Thyroid gland (tissue), 4 donors: Measurements from ENCODE around the gene ZFAND3. TPM values are rescaled to one million over a fixed set of nuclear protein-coding genes. Genes with fewer than 3 reads are reported as not detected.
A peak's percentile ranks its signal among the peaks of the same experiment; 100 is the strongest.

Source experiments
- DNase-seq, 2 donors: peaks; one replicate each; pipeline ENCODE4 v3.0.0-alpha.2; 2019
- H3K27ac ChIP-seq, 3 donors: fragments of 200-600 bp; sonication (generic); 1 replicate in 2 of 3; 2 replicates in 1 of 3; pipeline ENCODE4 v1.5.1; 2016 to 2019; ENCODE audit warnings: mild to moderate bottlenecking in 1 of 3, moderate library complexity in 1 of 3
- H3K27me3 ChIP-seq: fragments of 200-600 bp; sonication (generic); one replicate; pipeline ENCODE4 v1.5.1; 2019
- H3K36me3 ChIP-seq, 2 donors: fragments of 200-600 bp; sonication (generic); one replicate each; pipeline ENCODE4 v1.5.1; 2016 to 2019
- H3K4me1 ChIP-seq, 2 donors: fragments of 200-600 bp; sonication (generic); one replicate each; pipeline ENCODE4 v1.5.1; 2017 to 2019
- H3K4me3 ChIP-seq, 3 donors: fragments of 200-600 bp; sonication (generic); replicated peaks in 1 of 3; 1 replicate in 2 of 3; 2 replicates in 1 of 3; pipeline ENCODE4 v1.5.1; 2016; ENCODE audit warnings: mild to moderate bottlenecking in 1 of 3
- H3K9me3 ChIP-seq: fragments of 200-600 bp; sonication (generic); one replicate; pipeline ENCODE4 v1.5.1; 2017
- POLR2A ChIP-seq, 2 donors: fragments of 450-650 bp; IDR thresholded peaks; one replicate each; pipeline ENCODE4 v1.6.1; 2017; ENCODE audit warnings: antibody characterized with exemption in 2 of 2, mild to moderate bottlenecking in 2 of 2, moderate library complexity in 1 of 2
- WGBS, 2 donors: methylation state at CpG; one replicate each; pipeline ENCODE4 v1.1.5; 2017; 5-methylcytosine and 5-hydroxymethylcytosine counted together
- intact Hi-C: fragments of 100-400 bp; cut with DNase I; formaldehyde crosslinking; loops from one replicate; pipeline ENCODE4 v1.15.1; 2023
- total RNA-seq, 4 donors: library from RNA; depleted of rRNA; stranded (reverse); fragments of >200 nt; gene quantifications; one replicate each; pipeline ENCODE4 v1.2.3, GENCODE V29; 2016
- TF ChIP-seq, protein P1 (sequence below), 6 experiments: fragments of 200-600 bp in 3 of 6; fragments of 450-650 bp in 3 of 6; sonication (generic) in 3 of 6; IDR thresholded peaks; one replicate each; pipeline ENCODE4 v1.5.1; 2016 to 2019; ENCODE audit warnings: antibody characterized with exemption in 6 of 6, mild to moderate bottlenecking in 2 of 6, inconsistent platforms in 1 of 6, moderate library complexity in 1 of 6

The ZFAND3 gene
- total RNA-seq, 4 donors from 2014 or later = 41.3 to 57.7 (median 55.9) TPM

DNA sequence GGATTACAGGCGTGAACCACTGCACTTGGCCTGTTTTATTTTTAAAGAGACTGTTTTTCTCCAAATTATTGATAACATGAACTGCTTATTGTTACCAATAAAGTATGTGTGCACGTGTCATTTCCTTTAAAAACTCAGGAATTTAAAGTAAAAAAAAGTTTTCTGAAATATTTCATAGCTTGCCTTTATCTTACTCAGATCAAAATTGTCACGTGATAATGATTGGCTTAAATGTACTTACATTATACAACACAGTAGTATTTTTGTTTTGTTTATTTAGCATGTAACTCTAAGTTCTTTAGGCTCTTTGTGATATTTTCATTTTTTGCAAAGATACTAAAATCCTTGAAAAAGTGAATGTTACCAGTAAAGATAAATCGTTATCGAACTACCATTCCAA lies 174.1 kb downstream of the ZFAND3 start:
- Histone ChIP-seq H3K27me3 (no peaks in the 10 kb centered on the region), H3K36me3 (no peaks in the 10 kb centered on the region), H3K9me3 (no peaks in the 10 kb centered on the region), H3K27ac (peak overlapping the region in 1 of 3 donors; percentile 33), H3K4me3 (no peak overlapping the region), H3K4me1 (peaks cover 59 to 64% of the 10 kb centered on the region in 2 donors)
- WGBS, 2 donors = 93 to 96% methylated on average over 5 of the region's 5 CpGs
- no peak for DNase-seq
- intact Hi-C loops = no loop called here
- TF ChIP-seq POLR2A (IDR thresholded peaks at IDR 0.05) = no peak
- TF ChIP-seq, protein P1, sequence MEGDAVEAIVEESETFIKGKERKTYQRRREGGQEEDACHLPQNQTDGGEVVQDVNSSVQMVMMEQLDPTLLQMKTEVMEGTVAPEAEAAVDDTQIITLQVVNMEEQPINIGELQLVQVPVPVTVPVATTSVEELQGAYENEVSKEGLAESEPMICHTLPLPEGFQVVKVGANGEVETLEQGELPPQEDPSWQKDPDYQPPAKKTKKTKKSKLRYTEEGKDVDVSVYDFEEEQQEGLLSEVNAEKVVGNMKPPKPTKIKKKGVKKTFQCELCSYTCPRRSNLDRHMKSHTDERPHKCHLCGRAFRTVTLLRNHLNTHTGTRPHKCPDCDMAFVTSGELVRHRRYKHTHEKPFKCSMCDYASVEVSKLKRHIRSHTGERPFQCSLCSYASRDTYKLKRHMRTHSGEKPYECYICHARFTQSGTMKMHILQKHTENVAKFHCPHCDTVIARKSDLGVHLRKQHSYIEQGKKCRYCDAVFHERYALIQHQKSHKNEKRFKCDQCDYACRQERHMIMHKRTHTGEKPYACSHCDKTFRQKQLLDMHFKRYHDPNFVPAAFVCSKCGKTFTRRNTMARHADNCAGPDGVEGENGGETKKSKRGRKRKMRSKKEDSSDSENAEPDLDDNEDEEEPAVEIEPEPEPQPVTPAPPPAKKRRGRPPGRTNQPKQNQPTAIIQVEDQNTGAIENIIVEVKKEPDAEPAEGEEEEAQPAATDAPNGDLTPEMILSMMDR (IDR thresholded peaks at IDR 0.05) = no peak

DNA sequence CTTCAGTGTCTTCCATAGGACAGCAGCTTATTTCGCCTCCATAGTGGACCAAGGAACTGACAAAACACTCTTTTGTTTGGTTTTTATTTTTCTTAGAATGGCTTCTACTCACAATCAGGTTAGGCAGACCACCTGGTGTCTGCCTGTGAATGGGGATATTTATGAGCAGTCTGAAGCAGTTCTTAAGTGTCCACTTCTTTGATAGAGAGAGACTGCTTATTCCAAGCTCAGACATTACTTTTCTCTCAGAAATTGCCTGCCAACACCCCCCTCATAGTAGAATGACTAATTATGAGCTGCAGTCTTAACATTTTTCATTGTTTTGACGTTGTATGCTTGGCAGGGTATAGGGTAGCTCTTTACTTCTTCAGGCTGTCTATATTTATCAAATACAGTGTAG lies 174.7 kb downstream of the ZFAND3 start:
- H3K4me1 ChIP-seq = peaks cover 55 to 58% of the 10 kb centered on the region in 2 donors
- intact Hi-C loops = no loop called here
- whole genome bisulfite sequencing, 2 donors = 38 to 49% methylated on average over 2 of the region's 2 CpGs

DNA sequence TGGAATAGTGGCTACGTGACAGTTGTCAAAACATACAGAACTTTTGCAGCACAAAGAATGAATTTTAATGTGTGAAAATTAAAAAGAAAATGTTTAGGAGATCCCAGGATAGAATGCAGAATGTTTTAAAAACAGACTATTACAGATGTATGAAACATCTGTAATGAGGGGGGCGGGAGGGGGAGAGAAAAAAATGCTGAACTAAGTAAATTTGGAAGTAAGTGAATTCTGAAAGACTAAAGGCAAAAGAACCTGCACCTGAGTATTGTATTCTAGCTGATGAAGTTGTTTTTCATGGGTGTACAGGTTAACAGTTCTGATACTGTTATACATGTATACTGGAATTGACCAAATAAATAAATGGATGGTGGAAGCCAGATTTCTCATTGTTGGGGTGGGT lies 178.8 kb downstream of the ZFAND3 start:
- no peak for TF ChIP-seq POLR2A (IDR thresholded peaks at IDR 0.05)
- TF ChIP-seq, protein P1 (IDR thresholded peaks at IDR 0.05) = no peak
- 97 to 98% methylated on average over 2 of the region's 2 CpGs for WGBS, 2 donors
- DNase-seq = no peak
- Histone ChIP-seq H3K27ac (no peak overlapping the region), H3K4me3 (no peak overlapping the region), H3K4me1 (peaks cover 37 to 39% of the 10 kb centered on the region in 2 donors), H3K36me3 (no peaks in the 10 kb centered on the region), H3K9me3 (no peaks in the 10 kb centered on the region), H3K27me3 (no peaks in the 10 kb centered on the region)
- intact Hi-C loops = no loop called here

More for the DNA sequence above, 174.7 kb downstream of the ZFAND3 start:
- H3K9me3 ChIP-seq = no peaks in the 10 kb centered on the region
- peak overlapping the region in 2 of 3 donors; percentile 20 to 33 for H3K27ac ChIP-seq
- H3K36me3 ChIP-seq = no peaks in the 10 kb centered on the region
- H3K4me3 ChIP-seq = no peak overlapping the region
- TF ChIP-seq, protein P1 (IDR thresholded peaks at IDR 0.05) = no peak
- no peak for TF ChIP-seq POLR2A (IDR thresholded peaks at IDR 0.05)
- no peaks in the 10 kb centered on the region for H3K27me3 ChIP-seq
- no peak for DNase-seq

DNA sequence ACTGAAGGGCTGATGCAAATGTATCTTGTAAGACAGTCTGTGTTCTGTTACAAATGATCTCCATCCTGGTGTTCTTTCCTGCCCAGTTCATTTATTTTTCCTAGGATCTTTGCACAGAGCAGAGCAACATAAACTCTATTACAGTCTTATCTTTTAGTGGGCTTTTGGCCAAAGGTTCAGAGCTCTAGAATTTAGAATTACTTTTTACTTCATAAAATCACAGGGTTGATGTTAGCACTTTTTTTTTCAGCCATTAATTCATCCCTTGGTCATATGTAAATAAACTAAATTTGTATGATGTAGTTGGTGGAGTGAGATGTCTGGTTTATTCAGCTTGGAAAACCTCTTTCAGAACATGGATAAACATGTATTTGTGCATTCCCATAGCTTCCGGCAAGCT lies 181.9 kb downstream of the ZFAND3 start:
- intact Hi-C loops = loop anchor here (10.0 kb wide), 1 partner anchor 177 kb away; no protein-coding TSS in a partner anchor
- no peak for DNase-seq
- Histone ChIP-seq H3K4me1 (peaks cover 13 to 17% of the 10 kb centered on the region in 2 donors), H3K4me3 (no peak overlapping the region), H3K27me3 (no peaks in the 10 kb centered on the region), H3K27ac (peak overlapping the region in 1 of 3 donors; percentile 3), H3K9me3 (no peaks in the 10 kb centered on the region), H3K36me3 (no peaks in the 10 kb centered on the region)
- 81 to 90% methylated on average over 1 of the region's 1 CpG for WGBS, 2 donors
- TF ChIP-seq, protein P1 (IDR thresholded peaks at IDR 0.05) = no peak
- TF ChIP-seq POLR2A (IDR thresholded peaks at IDR 0.05) = no peak

DNA sequence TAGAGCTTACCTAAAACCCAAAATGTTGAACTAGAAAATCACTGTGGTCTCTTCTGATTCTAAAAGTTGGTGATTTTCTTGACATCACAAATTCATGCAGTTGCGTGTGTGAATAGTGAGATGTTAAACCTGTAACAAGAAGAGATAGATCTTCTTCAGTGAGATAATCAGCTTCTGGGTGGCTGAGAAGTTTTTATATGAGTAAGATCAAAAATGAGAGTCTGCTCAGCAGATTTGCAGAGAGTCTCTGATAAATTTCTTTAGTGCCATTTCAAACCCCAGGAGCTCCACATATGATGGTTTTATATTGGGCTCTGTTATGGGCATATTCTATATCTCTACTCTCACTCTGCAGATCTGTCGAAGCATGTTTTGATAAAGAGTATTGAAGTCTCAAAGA lies 185.4 kb downstream of the ZFAND3 start:
- no peaks in the 10 kb centered on the region for H3K36me3 ChIP-seq

More for the DNA sequence above, 185.4 kb downstream of the ZFAND3 start:
- intact Hi-C loops = loop anchor here (10.0 kb wide), 1 partner anchor 180 kb away; no protein-coding TSS in a partner anchor
- no peaks in the 10 kb centered on the region for H3K27me3 ChIP-seq
- no peak overlapping the region for H3K4me3 ChIP-seq
- DNase-seq = no peak
- no peaks in the 10 kb centered on the region for H3K9me3 ChIP-seq
- peaks cover 26 to 27% of the 10 kb centered on the region in 2 donors for H3K4me1 ChIP-seq
- H3K27ac ChIP-seq = no peak overlapping the region
- 96 to 100% methylated on average over 2 of the region's 2 CpGs for WGBS, 2 donors
- TF ChIP-seq POLR2A (IDR thresholded peaks at IDR 0.05) = no peak
- TF ChIP-seq, protein P1 (IDR thresholded peaks at IDR 0.05) = no peak
